GM21515 (cell line): ENCODE results near the gene SV2B.

Source experiments
- ATAC-seq: cut with Tn5 transposase; IDR thresholded peaks from one replicate; pipeline ENCODE4 v1.9.1; 2021; ENCODE audit not compliant: unreplicated experiment

Gene SV2B

DNA sequence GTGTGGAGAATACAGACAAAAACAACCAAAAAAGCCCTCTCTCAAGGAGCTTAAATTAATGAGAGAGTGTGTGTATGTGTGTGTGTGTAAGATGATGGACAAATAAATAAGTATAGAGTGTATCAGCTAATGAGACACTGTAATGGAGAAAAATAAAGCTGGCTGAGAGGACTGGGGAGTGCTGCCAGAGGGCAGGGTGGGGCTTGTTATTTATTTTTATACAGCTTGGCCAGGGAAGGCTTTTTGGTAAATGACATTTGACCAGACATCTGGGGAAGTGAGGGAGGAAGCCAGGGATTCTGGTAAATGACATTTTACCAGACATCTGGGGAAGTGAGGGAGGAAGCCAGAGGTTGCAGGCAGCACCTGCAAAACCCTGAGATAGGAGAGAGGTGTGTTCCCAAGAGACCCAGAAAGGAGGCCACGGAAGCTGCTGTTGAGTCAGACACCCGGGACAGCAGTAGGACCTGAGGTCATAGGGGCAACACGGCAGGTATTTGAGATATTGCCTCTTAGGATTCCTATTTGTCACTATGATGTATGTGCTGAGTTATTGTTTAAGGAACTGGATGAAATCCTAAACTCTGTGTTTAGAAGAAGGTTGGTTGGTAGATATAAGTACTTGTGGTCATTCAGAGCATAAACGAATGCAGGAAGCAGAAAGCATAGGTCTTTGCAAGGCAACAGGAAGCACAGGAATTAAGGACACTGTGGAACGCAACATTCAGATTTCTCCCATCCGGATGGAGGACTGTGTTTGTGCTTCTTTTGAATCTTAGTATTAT is 2.7 kb downstream of the SV2B start:
- ATAC-seq, result no peak

DNA sequence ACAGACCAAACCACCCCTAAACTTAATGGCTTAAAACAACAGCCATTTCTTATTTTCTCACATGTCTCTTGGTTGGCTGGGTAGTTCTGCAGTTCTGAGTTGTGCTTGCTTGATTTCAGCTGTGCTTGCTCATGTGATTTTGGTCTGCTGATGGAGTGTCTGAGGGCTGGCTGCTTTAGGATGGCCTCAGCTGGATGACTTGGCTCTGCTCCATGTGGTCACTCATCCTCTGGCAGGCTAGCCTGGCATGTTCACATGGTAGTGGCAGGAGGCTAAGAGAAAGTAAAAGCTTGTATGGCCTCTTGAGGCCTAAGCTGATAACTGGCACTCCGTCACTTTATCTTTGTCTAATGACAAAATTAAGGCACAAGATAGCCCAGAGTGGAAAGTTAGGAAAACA is 4.1 kb downstream of the SV2B start:
- no peak for ATAC-seq

DNA sequence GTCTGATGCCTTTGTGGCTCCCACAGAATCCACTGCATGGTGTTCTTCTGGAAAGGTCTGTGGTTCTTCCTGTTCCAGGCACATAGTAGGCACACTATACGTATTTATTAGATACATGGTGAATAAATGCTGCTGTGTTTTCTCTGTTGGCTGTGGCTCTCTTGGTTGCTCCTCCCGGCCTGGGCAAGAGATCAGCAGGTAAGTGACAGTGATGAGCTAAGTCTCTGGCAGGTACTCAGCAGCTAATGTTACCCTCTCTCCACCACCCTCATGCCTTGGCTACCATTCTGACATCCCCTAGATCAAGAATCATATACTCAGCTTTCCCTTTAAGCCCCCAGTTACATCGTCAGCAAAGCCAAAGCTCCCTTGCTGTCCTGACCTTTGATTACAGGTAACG is 8.4 kb downstream of the SV2B start:
- ATAC-seq, result no peak

DNA sequence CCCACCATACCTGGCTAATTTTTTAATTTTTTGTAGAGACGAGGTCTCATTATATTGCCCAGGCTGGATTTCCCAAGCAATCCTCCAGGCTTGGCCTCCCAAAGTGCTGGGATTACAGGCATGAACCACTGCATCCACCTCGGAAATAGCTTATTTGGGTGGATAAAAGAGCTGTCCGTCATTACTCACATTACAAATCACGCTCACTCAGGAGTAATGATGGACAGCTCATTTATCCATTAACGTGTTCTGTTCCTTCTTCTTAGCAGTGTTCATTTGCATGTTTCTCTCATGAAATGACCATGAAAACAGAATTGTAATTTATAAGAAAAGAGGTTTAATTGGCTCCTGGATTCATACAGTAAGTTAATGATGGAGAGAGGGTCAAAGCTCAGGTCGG is 9.8 kb downstream of the SV2B start:
- no peak for ATAC-seq

DNA sequence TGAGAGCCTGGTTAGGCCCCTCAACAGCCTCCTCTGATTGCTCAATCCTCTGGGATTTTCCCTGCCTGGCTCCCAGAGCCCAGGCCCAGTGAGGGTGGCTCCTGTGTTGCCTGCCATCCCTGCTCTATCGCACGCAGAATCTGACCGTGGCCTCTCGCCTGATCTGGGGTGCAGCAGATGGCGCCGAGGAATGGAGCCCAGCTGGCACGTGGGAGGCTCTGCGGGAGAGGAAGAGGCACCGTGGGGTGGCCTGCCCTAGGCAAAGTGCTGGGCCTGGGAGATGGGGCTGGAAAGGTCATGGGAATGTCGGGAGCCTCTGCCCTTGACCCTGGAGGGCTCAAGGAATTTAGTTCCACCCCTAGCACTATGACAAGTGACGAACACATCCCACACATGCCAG is 10.3 kb downstream of the SV2B start:
- no peak for ATAC-seq

DNA sequence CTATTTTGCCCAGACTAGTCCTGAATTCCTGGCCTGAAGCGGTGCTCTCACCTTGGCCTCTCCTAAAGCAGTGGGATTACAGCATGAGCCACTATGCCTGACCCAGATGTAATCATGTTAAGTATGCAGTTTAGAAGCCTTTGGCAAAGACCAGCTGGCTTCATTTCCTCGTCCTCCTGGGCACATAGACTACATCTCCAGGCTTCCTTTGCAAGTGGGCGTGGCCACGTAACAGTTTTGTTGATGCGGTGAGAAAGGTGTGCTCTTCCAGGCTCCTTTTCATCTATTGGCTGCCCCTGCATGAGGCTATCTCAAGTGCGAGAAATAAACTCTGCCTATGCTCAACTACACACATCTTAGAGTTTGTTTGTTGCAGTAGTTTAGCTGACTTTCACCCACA is 13.0 kb downstream of the SV2B start:
- ATAC-seq, result no peak

DNA sequence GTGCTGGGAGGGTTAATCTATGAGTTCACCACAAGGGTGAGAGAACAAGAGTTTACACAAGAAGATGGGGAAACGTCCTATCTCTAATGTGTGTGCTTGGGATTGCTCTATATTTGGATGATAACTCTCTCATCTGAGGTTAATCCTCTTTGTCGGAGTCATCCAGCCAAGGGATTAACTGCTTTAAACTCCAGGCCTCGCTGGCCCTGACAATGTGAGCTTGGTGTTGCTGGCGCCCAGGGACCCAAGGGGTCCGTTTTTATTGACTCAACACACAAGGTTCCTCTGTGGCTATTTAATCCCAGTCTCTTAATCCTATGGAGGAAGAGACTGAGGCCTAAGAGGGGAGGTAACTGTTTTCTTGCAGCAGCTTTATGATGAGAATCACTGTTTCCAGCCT is 14.2 kb downstream of the SV2B start:
- no peak for ATAC-seq

DNA sequence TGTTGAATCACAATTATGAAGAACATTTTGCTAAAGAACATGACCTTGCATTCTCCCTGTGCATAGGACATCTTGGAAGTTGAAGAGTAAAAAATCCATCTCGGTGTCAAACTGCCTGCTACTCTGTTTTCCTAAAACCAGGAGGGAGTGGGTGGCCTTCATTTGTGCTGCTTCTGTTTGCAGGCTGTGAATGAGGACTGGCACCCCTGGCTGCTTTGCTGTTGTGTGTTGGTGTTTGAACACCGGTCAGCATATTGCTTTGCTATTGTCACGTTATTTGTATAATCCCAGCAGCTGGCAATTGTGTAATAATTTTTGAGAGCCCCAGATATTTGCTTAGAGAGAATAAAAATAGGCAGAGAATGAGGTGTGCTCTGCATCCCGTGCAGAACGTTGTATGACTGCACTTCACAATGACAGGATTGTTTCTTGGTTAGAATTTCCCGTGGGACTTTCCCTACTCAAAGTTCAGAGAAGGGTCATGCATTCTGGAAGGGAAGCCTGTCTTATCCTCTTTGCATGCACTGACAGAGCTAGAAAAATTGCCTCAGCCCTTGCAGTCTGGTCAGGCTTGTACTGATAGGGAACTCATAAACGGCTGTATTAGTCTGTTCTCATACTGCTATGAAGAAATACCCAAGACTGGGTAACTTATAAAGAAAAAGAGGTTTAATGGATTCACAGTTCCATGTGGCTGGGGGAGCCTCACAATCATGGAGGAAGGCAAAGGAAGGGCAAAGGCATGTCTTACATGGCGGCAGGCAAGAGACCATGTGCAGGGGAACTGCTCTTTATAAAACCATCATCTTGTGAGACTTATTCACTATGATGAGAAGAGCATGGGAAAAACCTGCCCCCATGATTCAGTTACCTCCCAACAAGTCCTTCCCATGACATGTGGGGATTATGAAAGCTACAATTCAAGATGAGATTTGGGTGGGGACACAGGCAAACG is 16.3 kb downstream of the SV2B start:
- peak; percentile 79 for ATAC-seq

DNA sequence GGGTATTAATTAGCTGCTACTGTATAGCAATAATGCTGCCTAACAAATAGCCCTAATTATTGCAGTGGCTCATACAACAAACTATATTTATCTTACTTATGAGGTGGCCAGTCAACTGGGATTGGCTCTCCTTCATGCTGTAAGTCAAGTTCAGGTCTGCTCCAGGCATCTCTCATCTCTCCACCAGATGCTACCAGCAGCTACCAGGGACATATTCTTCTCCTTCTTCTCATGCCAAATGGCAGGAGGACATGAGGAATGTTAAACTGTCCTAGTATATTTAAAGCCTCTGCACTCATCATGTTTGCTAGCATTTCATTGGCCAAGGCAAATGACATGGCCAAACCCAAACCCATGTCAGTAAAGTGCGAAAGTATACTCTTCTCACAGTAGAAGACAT is 17.3 kb downstream of the SV2B start:
- no peak for ATAC-seq

DNA sequence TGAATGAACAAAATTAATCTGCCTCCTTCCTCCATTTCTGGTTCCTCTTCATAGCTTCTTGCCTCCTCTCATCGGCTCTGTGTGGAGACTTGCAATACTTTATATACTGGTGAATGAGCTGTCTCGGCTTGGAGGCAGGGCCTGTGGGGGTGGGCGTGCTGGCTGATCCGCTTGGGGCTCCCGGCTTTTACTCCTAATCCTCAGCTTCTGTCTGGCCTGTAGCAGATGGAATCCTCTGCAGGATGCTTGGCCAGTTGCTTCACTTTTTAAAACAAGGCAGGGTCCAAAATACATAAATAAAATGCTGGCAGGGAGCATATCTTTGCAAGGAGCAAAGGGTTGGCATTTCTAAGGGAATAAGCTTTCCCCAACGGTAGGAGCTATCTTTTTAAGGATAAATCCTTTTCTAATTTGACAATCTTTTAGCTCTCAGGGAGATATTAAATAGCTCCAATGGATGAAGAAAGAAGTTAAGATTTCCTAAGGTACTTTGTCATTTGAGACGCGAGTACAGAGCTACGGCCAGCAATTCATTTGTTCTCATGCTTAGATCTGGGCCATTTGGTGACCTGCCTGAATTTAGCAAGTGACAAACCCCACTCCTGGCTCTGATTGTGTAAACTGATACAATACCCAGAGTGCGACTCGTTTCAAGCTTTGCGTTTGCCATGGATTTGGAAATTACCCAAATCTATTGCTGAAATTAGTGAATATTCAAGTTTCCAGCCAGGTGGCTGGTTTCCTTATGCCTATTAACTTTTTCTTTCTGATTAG is 18.9 kb downstream of the SV2B start:
- no peak for ATAC-seq

DNA sequence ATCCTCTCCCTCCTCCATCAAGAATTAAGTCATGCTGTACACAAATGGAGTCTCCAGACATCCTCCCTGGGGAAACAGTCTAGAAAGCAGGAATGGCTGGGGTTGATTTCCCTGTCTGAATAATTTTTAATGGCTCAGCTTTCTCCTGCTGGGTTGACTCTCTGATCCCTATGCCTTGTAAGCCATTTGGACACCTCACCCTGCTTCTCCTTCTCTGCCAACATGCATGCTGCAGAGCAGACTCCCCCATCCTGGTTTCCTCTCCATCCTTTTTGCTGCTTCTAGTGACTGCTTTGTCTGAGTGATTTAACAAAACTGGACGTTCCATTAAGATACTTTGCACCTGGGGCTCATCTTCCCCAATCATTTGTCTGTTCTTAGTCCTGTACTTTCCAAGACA is 22.2 kb downstream of the SV2B start:
- no peak for ATAC-seq

DNA sequence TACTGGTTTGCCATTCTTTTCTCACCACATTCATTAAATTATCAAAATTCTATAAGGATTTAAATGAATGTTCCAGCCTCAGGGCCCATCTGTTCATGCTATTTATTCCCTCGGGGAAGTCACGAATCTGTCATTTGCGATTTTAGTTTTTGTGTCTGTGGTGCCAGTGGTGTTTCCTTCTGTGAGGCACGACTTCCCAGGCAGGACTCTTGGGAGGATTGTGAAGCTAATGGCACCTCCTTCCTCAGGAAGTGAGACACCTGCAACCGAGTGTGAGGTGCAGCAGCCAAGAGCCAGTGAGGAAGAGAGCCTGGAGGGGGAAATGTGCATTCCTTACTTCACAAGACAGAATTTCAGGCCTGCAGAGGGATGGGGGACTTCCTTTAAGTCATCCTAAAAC is 24.1 kb downstream of the SV2B start:
- ATAC-seq, result no peak

DNA sequence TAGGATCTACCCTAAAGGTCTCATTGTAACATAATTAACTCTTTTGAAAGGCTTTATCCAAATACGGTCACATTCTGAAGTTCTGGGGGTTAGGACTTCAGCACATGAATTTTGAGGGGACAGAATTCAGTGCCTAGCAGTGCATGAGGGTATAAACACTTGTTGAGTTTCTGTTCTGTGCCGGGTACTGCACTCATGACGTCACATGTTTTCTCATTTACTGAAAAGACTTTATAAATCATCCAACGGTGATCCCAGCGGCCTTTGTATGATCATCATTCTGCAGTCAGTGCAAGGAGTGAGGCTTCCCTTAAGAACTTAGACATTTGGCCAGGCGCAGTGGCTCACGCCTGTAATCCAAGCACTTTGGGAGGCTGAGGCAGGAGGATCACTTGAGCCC is 25.1 kb downstream of the SV2B start:
- ATAC-seq, result no peak

DNA sequence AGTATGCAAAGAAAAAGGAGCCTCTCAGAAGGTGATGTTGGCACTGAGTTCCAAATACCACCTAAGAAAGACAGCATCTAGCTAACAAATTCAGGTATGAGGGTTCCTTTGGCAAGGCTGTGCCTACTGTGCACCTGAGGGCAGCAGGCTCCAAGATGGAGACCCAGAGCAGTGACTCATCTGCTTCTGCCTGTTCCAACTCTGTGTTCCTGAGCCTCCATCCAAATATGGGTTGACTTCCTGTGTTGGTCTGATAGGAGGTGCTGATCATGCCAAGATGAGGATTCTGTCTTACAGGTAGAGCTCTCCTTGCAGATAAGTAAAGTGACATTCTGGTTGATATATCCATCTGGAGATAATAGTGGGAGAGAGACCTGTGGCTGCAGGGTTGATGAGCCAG is 26.0 kb downstream of the SV2B start:
- ATAC-seq, result no peak

DNA sequence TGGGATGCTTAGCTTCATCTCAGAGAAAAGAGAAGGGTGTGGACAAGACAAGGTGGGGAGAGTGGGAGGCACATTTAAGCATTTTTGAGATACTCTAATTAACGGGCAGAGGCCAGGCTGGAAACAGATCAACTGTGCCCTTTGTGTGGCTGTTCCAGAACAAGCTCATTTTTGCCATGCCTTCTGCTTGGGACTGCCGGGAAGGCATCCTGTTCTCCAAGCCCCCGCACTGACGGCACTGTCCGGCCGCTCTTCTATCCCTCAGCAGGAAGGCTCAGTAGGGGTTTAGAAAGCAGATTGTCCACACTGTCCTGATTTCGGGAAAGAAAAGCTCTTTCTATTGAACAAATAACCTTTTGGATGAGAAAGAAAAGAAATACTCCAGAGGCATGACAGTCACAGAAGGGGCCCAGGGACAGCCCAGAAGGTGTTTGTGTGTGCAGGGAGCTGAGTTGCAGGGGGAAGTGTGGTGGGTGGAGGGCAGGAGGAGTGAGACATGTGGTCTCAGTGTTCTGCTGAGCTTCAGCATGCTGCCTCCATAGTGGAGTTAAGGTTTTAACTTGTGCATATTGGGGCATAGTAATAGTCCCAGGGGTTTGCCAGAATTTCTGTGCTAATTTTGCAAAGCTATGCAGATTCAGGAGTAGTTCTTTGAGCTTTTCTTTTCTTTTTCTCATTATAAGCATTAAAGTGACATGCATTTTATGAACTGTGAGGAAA is 27.3 kb downstream of the SV2B start:
- ATAC-seq, result no peak

DNA sequence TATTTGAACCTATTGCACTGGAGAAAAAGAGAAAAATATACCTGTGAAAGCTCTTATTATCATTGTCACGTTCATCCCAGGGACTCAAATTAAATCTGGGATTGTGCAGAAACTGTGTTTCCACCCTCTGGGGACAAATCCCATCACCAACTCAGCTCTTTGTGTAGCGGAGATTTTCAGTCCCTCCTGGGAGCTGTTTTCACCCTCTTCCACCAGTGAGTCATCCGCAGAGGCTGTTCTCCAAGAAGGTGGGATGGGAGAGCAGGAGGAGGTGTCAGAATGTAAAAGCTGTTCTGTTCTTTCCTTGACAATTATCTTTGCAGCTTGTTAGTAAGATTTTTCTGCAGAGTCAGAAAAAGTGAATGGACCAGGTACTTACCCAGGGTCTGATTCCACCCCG is 28.0 kb downstream of the SV2B start:
- ATAC-seq, result no peak

DNA sequence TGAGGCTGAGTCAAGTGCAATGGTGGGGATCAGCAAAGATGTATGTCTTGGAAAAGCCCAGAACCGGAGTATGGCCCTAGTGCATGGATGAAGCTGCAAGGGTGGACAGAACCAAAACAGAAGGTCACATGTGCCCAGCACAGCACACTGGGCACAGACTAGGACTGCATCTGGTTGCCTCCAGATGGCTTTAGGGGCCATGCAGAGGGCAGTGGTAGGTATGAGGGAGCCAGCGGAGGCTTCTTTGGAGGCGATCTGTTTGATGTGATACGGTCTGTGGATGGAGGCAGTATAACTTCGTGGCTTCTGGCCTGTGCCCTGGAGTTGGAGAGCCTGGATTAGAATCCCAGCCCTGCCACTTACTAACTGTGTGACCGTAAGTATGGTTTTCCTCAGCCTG is 29.4 kb downstream of the SV2B start:
- no peak for ATAC-seq

DNA sequence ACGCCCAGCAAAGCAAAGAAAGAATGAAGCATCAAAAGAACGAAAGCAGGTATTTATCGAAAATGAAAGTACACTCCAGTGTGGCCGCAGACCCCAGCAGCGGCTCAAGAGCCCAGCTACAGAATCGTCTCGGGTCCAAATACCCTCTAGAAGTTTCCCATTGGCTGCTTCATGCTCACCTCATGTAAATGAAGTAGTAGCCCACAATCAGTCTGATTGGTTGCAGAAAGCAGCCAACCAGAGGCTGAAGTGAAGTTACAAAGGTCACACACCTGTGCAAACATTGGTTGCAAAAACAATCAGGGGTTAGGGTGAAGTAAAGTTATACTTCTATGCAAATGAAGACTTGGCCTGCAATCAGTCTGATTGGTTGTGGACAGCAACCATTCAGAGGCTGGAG is 32.0 kb downstream of the SV2B start:
- ATAC-seq, result no peak

DNA sequence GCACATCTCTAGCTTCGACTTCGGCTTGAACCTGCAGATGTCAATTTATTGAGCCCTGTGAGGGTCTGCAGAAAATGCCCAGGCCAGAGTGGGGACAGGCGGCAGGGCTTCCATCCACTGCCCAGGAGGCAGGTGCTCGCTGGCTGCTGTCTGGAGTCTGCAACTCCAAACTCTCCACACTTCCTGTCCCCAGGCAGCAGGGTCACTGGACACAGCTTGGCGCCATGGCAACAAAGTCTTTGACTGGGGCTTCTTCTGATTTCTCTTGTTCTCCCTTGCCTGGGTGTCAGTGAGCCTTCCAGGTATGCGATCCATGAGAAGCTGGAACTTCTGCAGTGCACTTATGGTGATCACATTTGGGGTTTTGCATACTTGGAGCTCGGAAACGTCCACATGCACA is 33.5 kb downstream of the SV2B start:
- no peak for ATAC-seq

DNA sequence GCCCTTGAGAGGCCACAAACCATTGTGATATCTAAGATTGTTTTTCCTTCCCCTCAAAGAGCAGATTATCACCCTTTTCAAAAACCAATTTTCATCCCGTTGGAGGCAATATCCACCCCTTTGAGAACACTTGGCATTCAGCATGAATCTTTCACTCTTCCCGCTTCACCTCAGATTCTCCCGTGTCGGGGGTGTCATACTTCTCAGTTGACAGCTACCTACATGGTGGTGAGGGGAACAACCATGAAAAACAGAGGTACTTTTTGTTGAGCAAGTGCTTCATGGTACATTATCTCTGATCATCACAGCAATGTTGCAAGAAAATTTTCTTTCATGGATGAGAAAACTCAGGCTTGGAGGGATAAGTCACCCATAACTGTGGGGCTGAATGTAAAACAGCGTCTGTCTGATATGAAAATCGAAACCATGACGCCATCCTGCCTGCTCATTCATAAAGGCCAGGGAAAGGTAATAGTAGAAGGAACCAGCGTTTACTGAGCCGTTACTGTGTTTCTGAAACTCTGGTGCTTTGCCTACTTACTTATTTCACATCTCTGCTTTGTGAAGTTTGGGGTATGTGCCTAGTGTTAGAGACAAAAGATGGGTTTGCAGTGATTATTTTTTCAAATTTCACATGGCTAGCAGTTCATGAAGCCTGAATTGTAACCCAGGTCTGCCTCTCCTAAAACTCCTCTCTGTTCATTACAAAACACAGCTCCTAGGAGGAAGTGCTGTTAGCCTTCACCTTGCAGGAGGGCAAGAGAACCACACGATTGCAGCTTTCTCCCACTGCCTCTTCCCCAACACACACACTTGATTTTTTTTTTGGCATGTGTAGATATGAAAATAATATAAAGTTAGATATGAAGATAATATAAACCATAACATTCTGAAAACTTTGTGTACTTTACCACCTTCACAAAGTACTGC is 35.4 kb downstream of the SV2B start:
- peak; percentile 82 for ATAC-seq
